Calu3 (cell line): ENCODE measurements around the gene AQR. TPM values are rescaled to one million over a fixed set of nuclear protein-coding genes. Genes with fewer than 3 reads are reported as not detected.

Source experiments
- BruUV-seq: library from RNA; stranded (reverse); fragments of 400-500 nt; replicated peaks from 2 replicates; lab custom pipeline; 2021; lab: Mats Ljungman, UMichigan
- CTCF ChIA-PET: fragments of 300-600 bp; sonication (Branson Sonifier 250); formaldehyde crosslinking; loops from one replicate; lab custom pipeline; 2022; ENCODE audit warnings: antibody characterized with exemption; lab: Charles Lee
- DNase-seq: peaks from one replicate; pipeline ENCODE4 v3.0.0; 2022
- H3K27ac Mint-ChIP-seq: one replicate; pipeline ENCODE4 v1.8.0; 2022; ENCODE audit warnings: mixed read lengths; ENCODE audit not compliant: unreplicated experiment
- H3K27me3 Mint-ChIP-seq: one replicate; pipeline ENCODE4 v1.8.0; 2022; ENCODE audit warnings: mixed read lengths; ENCODE audit not compliant: unreplicated experiment
- H3K36me3 Mint-ChIP-seq: one replicate; pipeline ENCODE4 v1.8.0; 2022; ENCODE audit warnings: mild to moderate bottlenecking, moderate library complexity, mixed read lengths; ENCODE audit not compliant: insufficient read depth, unreplicated experiment
- H3K4me1 Mint-ChIP-seq: one replicate; pipeline ENCODE4 v1.8.0; 2022; ENCODE audit warnings: mild to moderate bottlenecking, low read depth, mixed read lengths; ENCODE audit not compliant: unreplicated experiment
- H3K4me3 Mint-ChIP-seq: one replicate; pipeline ENCODE4 v1.8.0; 2022; ENCODE audit warnings: mild to moderate bottlenecking, low read depth, moderate library complexity, mixed read lengths; ENCODE audit not compliant: unreplicated experiment
- H3K9me3 Mint-ChIP-seq: one replicate; pipeline ENCODE4 v1.8.0; 2022; ENCODE audit warnings: low read depth, mixed read lengths; ENCODE audit not compliant: unreplicated experiment
- CTCF ChIP-seq: fragments of 200-600 bp; IDR thresholded peaks from one replicate; pipeline ENCODE4 v1.8.0; 2022; ENCODE audit warnings: antibody characterized with exemption; ENCODE audit not compliant: unreplicated experiment
- intact Hi-C: fragments of 100-400 bp; cut with micrococcal nuclease; formaldehyde crosslinking; loops from one replicate; pipeline ENCODE4 v1.10.0; 2022; ENCODE audit not compliant: unreplicated experiment
- total RNA-seq: library from RNA; stranded (reverse); gene quantifications from 2 replicates; pipeline ENCODE4 v1.2.3, GENCODE V29; 2022

AQR gene
- total RNA-seq, 1 experiment from 2014 or later, result 14.7 TPM

GRCh38 chr15:34838282-34838681 is 131.3 kb downstream of the AQR start:
- H3K9me3 Mint-ChIP-seq, result no peaks in the 10 kb centered on the region
- H3K4me3 Mint-ChIP-seq, result no peak overlapping the region
- H3K27me3 Mint-ChIP-seq, result no peaks in the 10 kb centered on the region
- H3K36me3 Mint-ChIP-seq, result no peaks in the 10 kb centered on the region
- intact Hi-C loops, result no loop called here
- no peak for DNase-seq
- no peak for TF ChIP-seq CTCF
- no peaks in the 10 kb centered on the region for H3K4me1 Mint-ChIP-seq
- no TSS peak for BruUV-seq
- CTCF ChIA-PET, result no interaction called here
- H3K27ac Mint-ChIP-seq, result no peak overlapping the region

DNA sequence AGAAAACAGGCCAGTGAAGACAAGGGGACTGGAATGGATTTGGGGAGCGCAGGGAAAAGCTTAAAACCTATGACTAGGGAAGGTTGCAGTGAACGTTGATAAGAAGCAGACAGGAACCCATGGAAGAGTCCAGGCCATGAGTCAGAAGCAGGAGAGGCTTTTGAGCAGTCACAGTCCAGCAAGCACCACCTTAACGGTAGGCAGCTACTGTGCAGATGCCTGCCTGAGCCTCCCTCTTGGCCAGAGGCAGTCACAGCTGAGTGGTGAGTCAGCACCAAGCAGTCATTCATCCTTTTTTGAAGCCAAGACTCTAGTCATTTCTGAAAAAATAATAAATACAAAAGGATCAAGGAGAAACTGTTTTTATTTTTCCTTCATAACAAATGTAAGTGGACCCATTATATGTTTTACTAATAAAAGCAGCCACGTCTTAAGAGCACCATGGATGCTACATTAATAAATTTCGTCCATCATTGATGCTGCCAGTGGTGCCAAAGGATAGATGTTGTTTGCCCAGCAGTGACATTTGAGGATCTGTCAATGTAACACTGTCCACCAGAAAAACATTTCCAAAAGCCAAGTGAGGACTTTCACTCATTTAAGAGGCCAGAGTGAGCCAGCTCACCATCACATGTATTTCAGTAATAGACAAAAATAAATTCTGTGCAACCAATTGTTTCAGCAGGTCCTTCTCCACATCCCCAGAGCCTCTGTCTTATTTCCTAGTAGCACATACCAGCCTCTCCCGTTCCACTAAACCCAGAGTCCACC is 132.1 kb downstream of the AQR start:
- no peak for DNase-seq
- no TSS peak for BruUV-seq

DNA sequence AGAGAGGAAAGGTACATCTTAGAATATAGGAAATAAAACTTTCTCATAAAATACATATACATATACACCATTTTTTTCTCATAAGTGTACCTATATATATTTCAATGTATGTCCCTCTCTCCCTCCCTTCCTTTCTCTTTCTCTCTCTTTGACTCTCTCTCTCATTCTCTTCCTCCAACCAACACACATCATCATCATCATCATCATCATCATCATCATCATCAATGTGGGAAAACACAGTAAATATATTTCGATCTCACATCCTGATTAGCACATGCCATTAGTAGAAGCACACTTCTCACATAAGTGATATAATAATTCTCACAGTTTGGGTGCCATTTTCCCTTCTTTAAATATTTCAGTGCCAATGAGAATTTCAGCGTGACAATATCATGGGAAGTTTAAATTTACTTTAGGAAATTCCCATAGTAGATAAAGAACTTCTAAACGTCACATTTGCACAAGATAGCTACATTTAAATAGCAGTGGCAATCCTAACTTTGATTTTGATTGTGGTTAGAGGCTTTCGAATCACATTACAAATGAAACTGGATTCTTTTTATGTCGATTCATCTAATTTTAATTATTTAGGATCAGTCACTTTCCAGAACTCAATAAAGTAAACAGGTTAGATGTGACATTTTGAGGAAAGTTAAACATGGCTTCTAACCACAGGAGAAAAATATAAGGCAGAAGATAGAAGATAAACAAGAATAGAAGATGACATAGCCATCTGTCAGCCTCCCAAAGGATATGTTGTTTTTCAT is 141.2 kb downstream of the AQR start:
- Mint-ChIP-seq H3K27me3 (peaks cover 11% of the 10 kb centered on the region), H3K4me1 (no peaks in the 10 kb centered on the region), H3K36me3 (no peaks in the 10 kb centered on the region), H3K4me3 (no peak overlapping the region), H3K27ac (no peak overlapping the region), H3K9me3 (no peaks in the 10 kb centered on the region)
- no peak for TF ChIP-seq CTCF
- no peak for DNase-seq
- intact Hi-C loops, result no loop called here
- CTCF ChIA-PET, result no interaction called here
- BruUV-seq, result no TSS peak

More for the DNA sequence above, 132.1 kb downstream of the AQR start:
- Mint-ChIP-seq H3K4me3 (no peak overlapping the region), H3K27me3 (no peaks in the 10 kb centered on the region), H3K27ac (no peak overlapping the region), H3K4me1 (no peaks in the 10 kb centered on the region), H3K9me3 (no peaks in the 10 kb centered on the region), H3K36me3 (no peaks in the 10 kb centered on the region)
- CTCF ChIA-PET, result no interaction called here
- intact Hi-C loops, result no loop called here
- no peak for TF ChIP-seq CTCF

GRCh38 chr15:34821831-34822230 is 147.7 kb downstream of the AQR start:
- Mint-ChIP-seq H3K9me3 (no peaks in the 10 kb centered on the region), H3K27ac (no peak overlapping the region), H3K4me3 (no peak overlapping the region), H3K27me3 (peaks cover 21% of the 10 kb centered on the region), H3K36me3 (no peaks in the 10 kb centered on the region), H3K4me1 (no peaks in the 10 kb centered on the region)
- TF ChIP-seq CTCF, result no peak
- DNase-seq, result no peak
- intact Hi-C loops, result no loop called here
- no TSS peak for BruUV-seq
- CTCF ChIA-PET, result no interaction called here
